K562 (cell line): ENCODE measurements around the gene GABBR1. TPM values are rescaled to one million over a fixed set of nuclear protein-coding genes. Genes with fewer than 3 reads are reported as not detected.
A peak's percentile ranks its signal among the peaks of the same experiment; 100 is the strongest.

Experiments used
- C11orf30 ChIP-seq: fragments of 450-650 bp; IDR thresholded peaks from 2 replicates; pipeline ENCODE4 v1.6.1; 2016; ENCODE audit warnings: low read depth, mild to moderate bottlenecking
- CTBP1 ChIP-seq: fragments of 450-650 bp; IDR thresholded peaks from 2 replicates; pipeline ENCODE4 v1.6.1; 2016; ENCODE audit warnings: borderline replicate concordance
- GTF2E2 ChIP-seq: fragments of 200-800 bp; sonication (Bioruptor generic); IDR thresholded peaks from 2 replicates; pipeline ENCODE4 v1.6.1; 2016; ENCODE audit warnings: missing genetic modification characterization, missing compliant biosample characterization
- KDM5B ChIP-seq: fragments of 200-600 bp; sonication (generic); IDR thresholded peaks from 2 replicates; pipeline ENCODE4 v1.6.1; 2012; ENCODE audit warnings: low read depth, mild to moderate bottlenecking, moderate library complexity, low read length, control low read depth, inconsistent platforms; ENCODE audit not compliant: insufficient replicate concordance
- KHSRP ChIP-seq: fragments of 450-650 bp; IDR thresholded peaks from 2 replicates; pipeline ENCODE4 v1.6.1; 2017
- LEF1 ChIP-seq: fragments of 450-650 bp; IDR thresholded peaks from 2 replicates; pipeline ENCODE4 v1.6.1; 2016; ENCODE audit warnings: mild to moderate bottlenecking
- NFE2 ChIP-seq: IDR thresholded peaks from 2 replicates; pipeline ENCODE4 v1.6.1; 2014; ENCODE audit warnings: antibody characterized with exemption, low read depth
- PTTG1 ChIP-seq: fragments of 450-650 bp; IDR thresholded peaks from 2 replicates; pipeline ENCODE4 v1.6.1; 2016; ENCODE audit warnings: low read depth, mild to moderate bottlenecking, missing genetic modification characterization, missing compliant biosample characterization
- SUPT5H ChIP-seq: fragments of 450-650 bp; IDR thresholded peaks from 2 replicates; pipeline ENCODE4 v1.6.1; 2016
- TAF7 ChIP-seq: fragments of 450-650 bp; IDR thresholded peaks from 2 replicates; pipeline ENCODE4 v1.6.1; 2016; ENCODE audit warnings: missing genetic modification characterization, missing compliant biosample characterization
- YY1 ChIP-seq, 3 experiments: IDR thresholded peaks; 2 replicates each; pipeline ENCODE4 v1.6.1; 2011; ENCODE audit warnings: low read length in 2 of 3, mild to moderate bottlenecking in 2 of 3, moderate library complexity in 2 of 3, borderline replicate concordance in 1 of 3, control low read depth in 1 of 3, low read depth in 1 of 3; ENCODE audit not compliant: insufficient read depth in 3 of 3, insufficient replicate concordance in 2 of 3, control insufficient read depth in 1 of 3, insufficient read length in 1 of 3; ENCODE audit errors: extremely low read depth in 1 of 3
- ZNF316 ChIP-seq: fragments of 450-650 bp; IDR thresholded peaks from 2 replicates; pipeline ENCODE4 v1.6.1; 2016
- ZNF384 ChIP-seq: IDR thresholded peaks from 2 replicates; pipeline ENCODE4 v1.6.1; 2012; ENCODE audit warnings: low read depth, low read length, improper control_type of control experiment
- ZNF696 ChIP-seq: fragments of 250-450 bp; sonication (Bioruptor Pico); conservative IDR thresholded peaks from 2 replicates; pipeline ENCODE4 v1.4.0; 2020; ENCODE audit warnings: mild to moderate bottlenecking, moderate library complexity
- ZNF717 ChIP-seq: fragments of 250-450 bp; sonication (Bioruptor Pico); IDR thresholded peaks from 2 replicates; pipeline ENCODE4 v1.5.0; 2021
- ZNF764 ChIP-seq: fragments of 250-450 bp; sonication (Bioruptor Pico); IDR thresholded peaks from 2 replicates; pipeline ENCODE4 v1.4.0; 2020; ENCODE audit warnings: low read depth, mild to moderate bottlenecking, moderate library complexity
- polyA plus RNA-seq, 8 experiments: library from polyadenylated mRNA; depleted of rRNA in 4 of 8; stranded (reverse) in 5 of 8; unstranded in 3 of 8; fragments of >200 nt; fragmentation: Nextera tagmentation in 2 of 8; fragmentation: Illumina TruSeq in 1 of 8; extraction: Ambion mirVana in 2 of 8; extraction: Trizol in 1 of 8; gene quantifications; 2 replicates each; pipeline versions ENCODE4 v1.2.1 to v1.2.3, GENCODE V29; 2011 to 2014; ENCODE audit warnings: inconsistent platforms in 1 of 8, missing spikeins in 1 of 8
- total RNA-seq, 7 experiments: library from RNA; depleted of rRNA in 6 of 7; stranded (reverse); fragments of >200 nt in 6 of 7; fragmentation: Illumina TruSeq in 2 of 7; extraction: Trizol in 2 of 7; gene quantifications; 2 replicates each; pipeline versions ENCODE4 v1.2.1 to v1.2.3, GENCODE V29; 2011 to 2021; ENCODE audit warnings: low replicate concordance in 1 of 7
- TF ChIP-seq, protein P1 (sequence below): sonication (generic); formaldehyde crosslinking; IDR thresholded peaks from 2 replicates; pipeline ENCODE4 v1.8.0; 2022; ENCODE audit warnings: mild to moderate bottlenecking, missing genetic modification reagents
- TF ChIP-seq, protein P2 (sequence below): fragments of 450-650 bp; formaldehyde crosslinking; IDR thresholded peaks from 2 replicates; pipeline ENCODE4 v1.4.0; 2022; ENCODE audit warnings: missing genetic modification characterization
- TF ChIP-seq, protein P3 (sequence below): sonication (generic); formaldehyde crosslinking; IDR thresholded peaks from 2 replicates; pipeline ENCODE4 v1.8.0; 2022; ENCODE audit warnings: mild to moderate bottlenecking, missing genetic modification reagents
- TF ChIP-seq, protein P4 (sequence below): fragments of 450-650 bp; IDR thresholded peaks from 2 replicates; pipeline ENCODE4 v1.6.1; 2018; ENCODE audit not compliant: partially characterized antibody
- TF ChIP-seq, protein P5 (sequence below): sonication (generic); formaldehyde crosslinking; IDR thresholded peaks from 2 replicates; pipeline ENCODE4 v1.8.0; 2022; ENCODE audit warnings: mild to moderate bottlenecking, missing genetic modification reagents, borderline replicate concordance

Gene GABBR1
- total and polyA plus RNA-seq, 9 of the 15 experiments (the other 6 are each of a cell fraction or from before 2014, with no cell fraction given): 2.2 to 48.3 (median 20.8) TPM

DNA sequence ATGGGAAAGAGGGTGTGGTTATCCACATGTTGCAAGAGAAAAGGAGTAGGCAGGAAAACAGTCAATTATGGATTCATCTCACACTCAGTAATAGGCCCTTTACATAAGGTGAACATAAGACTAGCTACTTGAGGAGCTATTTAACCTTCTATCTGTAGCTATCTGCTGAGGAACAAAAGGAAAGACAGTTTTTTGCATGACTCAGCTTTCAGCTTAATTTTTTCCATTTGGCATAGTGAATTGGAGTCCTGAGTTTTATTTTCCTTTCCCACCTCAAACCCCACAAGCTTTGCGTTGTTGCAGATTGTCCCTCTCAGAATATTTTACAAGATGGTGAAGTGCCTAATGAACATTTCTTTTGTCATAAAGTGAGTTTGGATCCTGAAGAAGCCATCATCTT is 105.9 kb downstream of the GABBR1 start (continued):
- TF ChIP-seq NFE2: peak; percentile 76
- TF ChIP-seq LEF1: no peak
- no peak for TF ChIP-seq ZNF717 (CRISPR knock-in tag)
- TF ChIP-seq KDM5B: no peak
- TF ChIP-seq CTBP1: no peak
- TF ChIP-seq, protein P1, sequence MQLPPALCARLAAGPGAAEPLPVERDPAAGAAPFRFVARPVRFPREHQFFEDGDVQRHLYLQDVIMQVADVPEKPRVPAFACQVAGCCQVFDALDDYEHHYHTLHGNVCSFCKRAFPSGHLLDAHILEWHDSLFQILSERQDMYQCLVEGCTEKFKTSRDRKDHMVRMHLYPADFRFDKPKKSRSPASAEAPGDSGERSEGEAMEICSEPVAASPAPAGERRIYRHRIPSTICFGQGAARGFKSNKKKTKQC: no peak
- TF ChIP-seq TAF7: no peak
- TF ChIP-seq C11orf30: peak; percentile 81
- no peak for TF ChIP-seq YY1 (IDR thresholded peaks at IDR 0.05; ENCODE audit: borderline replicate concordance in 1 of 3, control insufficient read depth in 1 of 3, extremely low read depth in 1 of 3, insufficient read depth in 3 of 3, insufficient read length in 1 of 3, insufficient replicate concordance in 2 of 3, low read depth in 1 of 3, low read length in 2 of 3)
- TF ChIP-seq KHSRP: no peak
- no peak for TF ChIP-seq SUPT5H
- TF ChIP-seq, protein P2, sequence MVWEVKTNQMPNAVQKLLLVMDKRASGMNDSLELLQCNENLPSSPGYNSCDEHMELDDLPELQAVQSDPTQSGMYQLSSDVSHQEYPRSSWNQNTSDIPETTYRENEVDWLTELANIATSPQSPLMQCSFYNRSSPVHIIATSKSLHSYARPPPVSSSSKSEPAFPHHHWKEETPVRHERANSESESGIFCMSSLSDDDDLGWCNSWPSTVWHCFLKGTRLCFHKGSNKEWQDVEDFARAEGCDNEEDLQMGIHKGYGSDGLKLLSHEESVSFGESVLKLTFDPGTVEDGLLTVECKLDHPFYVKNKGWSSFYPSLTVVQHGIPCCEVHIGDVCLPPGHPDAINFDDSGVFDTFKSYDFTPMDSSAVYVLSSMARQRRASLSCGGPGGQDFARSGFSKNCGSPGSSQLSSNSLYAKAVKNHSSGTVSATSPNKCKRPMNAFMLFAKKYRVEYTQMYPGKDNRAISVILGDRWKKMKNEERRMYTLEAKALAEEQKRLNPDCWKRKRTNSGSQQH: no peak
- TF ChIP-seq, protein P3, sequence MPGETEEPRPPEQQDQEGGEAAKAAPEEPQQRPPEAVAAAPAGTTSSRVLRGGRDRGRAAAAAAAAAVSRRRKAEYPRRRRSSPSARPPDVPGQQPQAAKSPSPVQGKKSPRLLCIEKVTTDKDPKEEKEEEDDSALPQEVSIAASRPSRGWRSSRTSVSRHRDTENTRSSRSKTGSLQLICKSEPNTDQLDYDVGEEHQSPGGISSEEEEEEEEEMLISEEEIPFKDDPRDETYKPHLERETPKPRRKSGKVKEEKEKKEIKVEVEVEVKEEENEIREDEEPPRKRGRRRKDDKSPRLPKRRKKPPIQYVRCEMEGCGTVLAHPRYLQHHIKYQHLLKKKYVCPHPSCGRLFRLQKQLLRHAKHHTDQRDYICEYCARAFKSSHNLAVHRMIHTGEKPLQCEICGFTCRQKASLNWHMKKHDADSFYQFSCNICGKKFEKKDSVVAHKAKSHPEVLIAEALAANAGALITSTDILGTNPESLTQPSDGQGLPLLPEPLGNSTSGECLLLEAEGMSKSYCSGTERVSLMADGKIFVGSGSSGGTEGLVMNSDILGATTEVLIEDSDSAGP (CRISPR knock-in tag): no peak
- TF ChIP-seq ZNF316: peak; percentile 79
- TF ChIP-seq, protein P4, sequence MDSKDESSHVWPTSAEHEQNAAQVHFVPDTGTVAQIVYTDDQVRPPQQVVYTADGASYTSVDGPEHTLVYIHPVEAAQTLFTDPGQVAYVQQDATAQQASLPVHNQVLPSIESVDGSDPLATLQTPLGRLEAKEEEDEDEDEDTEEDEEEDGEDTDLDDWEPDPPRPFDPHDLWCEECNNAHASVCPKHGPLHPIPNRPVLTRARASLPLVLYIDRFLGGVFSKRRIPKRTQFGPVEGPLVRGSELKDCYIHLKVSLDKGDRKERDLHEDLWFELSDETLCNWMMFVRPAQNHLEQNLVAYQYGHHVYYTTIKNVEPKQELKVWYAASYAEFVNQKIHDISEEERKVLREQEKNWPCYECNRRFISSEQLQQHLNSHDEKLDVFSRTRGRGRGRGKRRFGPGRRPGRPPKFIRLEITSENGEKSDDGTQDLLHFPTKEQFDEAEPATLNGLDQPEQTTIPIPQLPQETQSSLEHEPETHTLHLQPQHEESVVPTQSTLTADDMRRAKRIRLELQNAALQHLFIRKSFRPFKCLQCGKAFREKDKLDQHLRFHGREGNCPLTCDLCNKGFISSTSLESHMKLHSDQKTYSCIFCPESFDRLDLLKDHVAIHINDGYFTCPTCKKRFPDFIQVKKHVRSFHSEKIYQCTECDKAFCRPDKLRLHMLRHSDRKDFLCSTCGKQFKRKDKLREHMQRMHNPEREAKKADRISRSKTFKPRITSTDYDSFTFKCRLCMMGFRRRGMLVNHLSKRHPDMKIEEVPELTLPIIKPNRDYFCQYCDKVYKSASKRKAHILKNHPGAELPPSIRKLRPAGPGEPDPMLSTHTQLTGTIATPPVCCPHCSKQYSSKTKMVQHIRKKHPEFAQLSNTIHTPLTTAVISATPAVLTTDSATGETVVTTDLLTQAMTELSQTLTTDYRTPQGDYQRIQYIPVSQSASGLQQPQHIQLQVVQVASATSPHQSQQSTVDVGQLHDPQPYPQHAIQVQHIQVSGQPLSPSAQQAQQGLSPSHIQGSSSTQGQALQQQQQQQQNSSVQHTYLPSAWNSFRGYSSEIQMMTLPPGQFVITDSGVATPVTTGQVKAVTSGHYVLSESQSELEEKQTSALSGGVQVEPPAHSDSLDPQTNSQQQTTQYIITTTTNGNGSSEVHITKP: no peak
- TF ChIP-seq ZNF764 (CRISPR knock-in tag): no peak
- TF ChIP-seq, protein P5, sequence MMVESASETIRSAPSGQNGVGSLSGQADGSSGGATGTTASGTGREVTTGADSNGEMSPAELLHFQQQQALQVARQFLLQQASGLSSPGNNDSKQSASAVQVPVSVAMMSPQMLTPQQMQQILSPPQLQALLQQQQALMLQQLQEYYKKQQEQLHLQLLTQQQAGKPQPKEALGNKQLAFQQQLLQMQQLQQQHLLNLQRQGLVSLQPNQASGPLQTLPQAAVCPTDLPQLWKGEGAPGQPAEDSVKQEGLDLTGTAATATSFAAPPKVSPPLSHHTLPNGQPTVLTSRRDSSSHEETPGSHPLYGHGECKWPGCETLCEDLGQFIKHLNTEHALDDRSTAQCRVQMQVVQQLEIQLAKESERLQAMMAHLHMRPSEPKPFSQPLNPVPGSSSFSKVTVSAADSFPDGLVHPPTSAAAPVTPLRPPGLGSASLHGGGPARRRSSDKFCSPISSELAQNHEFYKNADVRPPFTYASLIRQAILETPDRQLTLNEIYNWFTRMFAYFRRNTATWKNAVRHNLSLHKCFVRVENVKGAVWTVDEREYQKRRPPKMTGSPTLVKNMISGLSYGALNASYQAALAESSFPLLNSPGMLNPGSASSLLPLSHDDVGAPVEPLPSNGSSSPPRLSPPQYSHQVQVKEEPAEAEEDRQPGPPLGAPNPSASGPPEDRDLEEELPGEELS (CRISPR knock-in tag): no peak
- no peak for TF ChIP-seq ZNF696
- TF ChIP-seq ZNF384: peak; percentile 62; the same call in 1 of the 2 replicates
- TF ChIP-seq GTF2E2 (tag): no peak
- TF ChIP-seq PTTG1 (tag): no peak
